HEK293 (cell line): Measurements from ENCODE around the gene ERBB2.

Experiments used
- BCL11B ChIP-seq: fragments of 450-650 bp; formaldehyde crosslinking; IDR thresholded peaks from 2 replicates; pipeline ENCODE4 v1.5.1; 2016; ENCODE audit warnings: low read depth, missing biosample characterization, missing genetic modification characterization
- GLIS2 ChIP-seq: fragments of 450-650 bp; formaldehyde crosslinking; IDR thresholded peaks from 2 replicates; pipeline ENCODE4 v1.5.1; 2016; ENCODE audit warnings: missing biosample characterization, missing genetic modification characterization
- HOXA7 ChIP-seq: sonication (generic); formaldehyde crosslinking; IDR thresholded peaks from 2 replicates; pipeline ENCODE4 v1.8.1; 2022; ENCODE audit warnings: missing genetic modification reagents, borderline replicate concordance
- IKZF3 ChIP-seq: fragments of 450-650 bp; IDR thresholded peaks from 2 replicates; pipeline ENCODE4 v1.5.0; 2018; ENCODE audit warnings: missing biosample characterization, mild to moderate bottlenecking, missing genetic modification characterization, moderate library complexity
- KLF7 ChIP-seq: fragments of 450-650 bp; formaldehyde crosslinking; IDR thresholded peaks from 2 replicates; pipeline ENCODE4 v1.5.1; 2016; ENCODE audit warnings: missing biosample characterization, missing genetic modification characterization, borderline replicate concordance
- KLF9 ChIP-seq: fragments of 450-650 bp; formaldehyde crosslinking; IDR thresholded peaks from 2 replicates; pipeline ENCODE4 v1.5.1; 2016; ENCODE audit warnings: missing biosample characterization, missing genetic modification characterization, low read depth
- MEIS1 ChIP-seq: sonication (generic); formaldehyde crosslinking; IDR thresholded peaks from 2 replicates; pipeline ENCODE4 v1.8.1; 2022; ENCODE audit warnings: missing genetic modification reagents, mild to moderate bottlenecking, borderline replicate concordance
- OVOL3 ChIP-seq: fragments of 450-650 bp; formaldehyde crosslinking; IDR thresholded peaks from 2 replicates; pipeline ENCODE4 v1.5.1; 2016; ENCODE audit warnings: missing biosample characterization, missing genetic modification characterization
- PRDM1 ChIP-seq: fragments of 450-650 bp; formaldehyde crosslinking; IDR thresholded peaks from 2 replicates; pipeline ENCODE4; 2016; ENCODE audit warnings: missing biosample characterization, missing genetic modification characterization
- SETDB1 ChIP-seq: IDR thresholded peaks from one replicate; pipeline ENCODE4 v1.6.1; 2017; ENCODE audit warnings: mild to moderate bottlenecking, low read length, moderate library complexity, mixed read lengths; ENCODE audit not compliant: insufficient read length
- YY1 ChIP-seq: fragments of 450-650 bp; formaldehyde crosslinking; IDR thresholded peaks from 2 replicates; pipeline ENCODE4 v1.5.1; 2018; ENCODE audit warnings: missing biosample characterization, missing genetic modification characterization
- ZBTB10 ChIP-seq: fragments of 450-650 bp; formaldehyde crosslinking; IDR thresholded peaks from 2 replicates; pipeline ENCODE4 v1.5.1; 2016; ENCODE audit warnings: missing biosample characterization, missing genetic modification characterization
- ZBTB17 ChIP-seq: fragments of 450-650 bp; formaldehyde crosslinking; IDR thresholded peaks from 2 replicates; pipeline ENCODE4 v1.5.1; 2016; ENCODE audit warnings: missing biosample characterization, missing genetic modification characterization
- ZBTB20 ChIP-seq: fragments of 450-650 bp; formaldehyde crosslinking; IDR thresholded peaks from 2 replicates; pipeline ENCODE4 v1.5.1; 2016; ENCODE audit warnings: missing biosample characterization, missing genetic modification characterization
- ZBTB7A ChIP-seq: fragments of 450-650 bp; formaldehyde crosslinking; IDR thresholded peaks from 2 replicates; pipeline ENCODE4 v1.5.1; 2016; ENCODE audit warnings: low read depth, missing biosample characterization, missing genetic modification characterization
- ZFP41 ChIP-seq: fragments of 450-650 bp; formaldehyde crosslinking; IDR thresholded peaks from 2 replicates; pipeline ENCODE4 v1.5.1; 2016; ENCODE audit warnings: missing biosample characterization, missing genetic modification characterization, borderline replicate concordance
- ZFP69B ChIP-seq: fragments of 450-650 bp; formaldehyde crosslinking; IDR thresholded peaks from 2 replicates; pipeline ENCODE4 v1.5.1; 2016; ENCODE audit warnings: missing biosample characterization, missing genetic modification characterization
- ZNF10 ChIP-seq: fragments of 450-650 bp; formaldehyde crosslinking; IDR thresholded peaks from 2 replicates; pipeline ENCODE4 v1.5.1; 2017; ENCODE audit warnings: missing biosample characterization, missing genetic modification characterization
- ZNF133 ChIP-seq: fragments of 450-650 bp; formaldehyde crosslinking; IDR thresholded peaks from 2 replicates; pipeline ENCODE4 v1.5.1; 2016; ENCODE audit warnings: missing biosample characterization, missing genetic modification characterization
- ZNF157 ChIP-seq: fragments of 450-650 bp; formaldehyde crosslinking; IDR thresholded peaks from 2 replicates; pipeline ENCODE4 v1.5.1; 2016; ENCODE audit warnings: missing biosample characterization, missing genetic modification characterization
- ZNF184 ChIP-seq: fragments of 450-650 bp; IDR thresholded peaks from 2 replicates; pipeline ENCODE4 v1.5.1; 2018; ENCODE audit warnings: missing biosample characterization, mild to moderate bottlenecking, missing genetic modification characterization
- ZNF2 ChIP-seq: fragments of 450-650 bp; formaldehyde crosslinking; IDR thresholded peaks from 2 replicates; pipeline ENCODE4 v1.5.1; 2016; ENCODE audit warnings: missing biosample characterization, missing genetic modification characterization
- ZNF23 ChIP-seq: fragments of 450-650 bp; formaldehyde crosslinking; IDR thresholded peaks from 2 replicates; pipeline ENCODE4 v1.5.1; 2016; ENCODE audit warnings: missing biosample characterization, missing genetic modification characterization, borderline replicate concordance
- ZNF311 ChIP-seq: fragments of 450-650 bp; formaldehyde crosslinking; IDR thresholded peaks from 2 replicates; pipeline ENCODE4 v1.5.1; 2017; ENCODE audit warnings: missing biosample characterization, missing genetic modification characterization, borderline replicate concordance
- ZNF341 ChIP-seq: fragments of 450-650 bp; formaldehyde crosslinking; IDR thresholded peaks from 2 replicates; pipeline ENCODE4; 2016; ENCODE audit warnings: low read depth, missing biosample characterization, missing genetic modification characterization
- ZNF391 ChIP-seq: fragments of 450-650 bp; formaldehyde crosslinking; IDR thresholded peaks from 2 replicates; pipeline ENCODE4 v1.5.1; 2016; ENCODE audit warnings: low read depth, missing biosample characterization, missing genetic modification characterization, borderline replicate concordance
- ZNF423 ChIP-seq: fragments of 450-650 bp; formaldehyde crosslinking; IDR thresholded peaks from 2 replicates; pipeline ENCODE4 v1.5.1; 2016; ENCODE audit warnings: missing biosample characterization, missing genetic modification characterization
- ZNF555 ChIP-seq: fragments of 450-650 bp; formaldehyde crosslinking; conservative IDR thresholded peaks from 2 replicates; pipeline ENCODE4 v1.5.1; 2017; ENCODE audit warnings: missing biosample characterization, mild to moderate bottlenecking, missing genetic modification characterization, inconsistent platforms
- ZNF610 ChIP-seq: fragments of 450-650 bp; formaldehyde crosslinking; IDR thresholded peaks from 2 replicates; pipeline ENCODE4 v1.5.1; 2016; ENCODE audit warnings: missing biosample characterization, missing genetic modification characterization, borderline replicate concordance
- ZNF621 ChIP-seq: fragments of 450-650 bp; formaldehyde crosslinking; IDR thresholded peaks from 2 replicates; pipeline ENCODE4 v1.5.1; 2017; ENCODE audit warnings: missing biosample characterization, missing genetic modification characterization
- ZNF626 ChIP-seq: fragments of 450-650 bp; sonication (Bioruptor Pico); formaldehyde crosslinking; IDR thresholded peaks from 2 replicates; pipeline ENCODE4 v1.5.1; 2018; ENCODE audit warnings: missing biosample characterization, missing genetic modification characterization, inconsistent platforms
- ZNF629 ChIP-seq: fragments of 450-650 bp; formaldehyde crosslinking; IDR thresholded peaks from 2 replicates; pipeline ENCODE4 v1.5.1; 2017; ENCODE audit warnings: missing biosample characterization, missing genetic modification characterization
- ZNF701 ChIP-seq: fragments of 450-650 bp; formaldehyde crosslinking; IDR thresholded peaks from 2 replicates; pipeline ENCODE4 v1.5.1; 2016; ENCODE audit warnings: missing biosample characterization, missing genetic modification characterization
- ZNF747 ChIP-seq: fragments of 450-650 bp; formaldehyde crosslinking; IDR thresholded peaks from 2 replicates; pipeline ENCODE4 v1.5.1; 2016; ENCODE audit warnings: missing biosample characterization, missing genetic modification characterization
- ZNF776 ChIP-seq: fragments of 450-650 bp; formaldehyde crosslinking; IDR thresholded peaks from 2 replicates; pipeline ENCODE4 v1.5.0; 2017; ENCODE audit warnings: missing biosample characterization, missing genetic modification characterization, borderline replicate concordance
- ZNF777 ChIP-seq: fragments of 450-650 bp; formaldehyde crosslinking; IDR thresholded peaks from 2 replicates; pipeline ENCODE4 v1.5.1; 2017; ENCODE audit warnings: missing biosample characterization, missing genetic modification characterization, borderline replicate concordance
- ZNF791 ChIP-seq: fragments of 450-650 bp; formaldehyde crosslinking; IDR thresholded peaks from 2 replicates; pipeline ENCODE4 v1.5.1; 2016; ENCODE audit warnings: missing biosample characterization, missing genetic modification characterization
- ZNF792 ChIP-seq: fragments of 450-650 bp; formaldehyde crosslinking; IDR thresholded peaks from 2 replicates; pipeline ENCODE4 v1.5.1; 2016; ENCODE audit warnings: missing biosample characterization, missing genetic modification characterization
- ZNF837 ChIP-seq: fragments of 450-650 bp; formaldehyde crosslinking; IDR thresholded peaks from 2 replicates; pipeline ENCODE4 v1.5.1; 2016; ENCODE audit warnings: missing biosample characterization, missing genetic modification characterization
- ZSCAN4 ChIP-seq: fragments of 450-650 bp; formaldehyde crosslinking; IDR thresholded peaks from 2 replicates; pipeline ENCODE4 v1.5.1; 2017; ENCODE audit warnings: missing biosample characterization, missing genetic modification characterization

Gene ERBB2

GRCh38 chr17:39730095-39730921, 30.4 kb downstream of the ERBB2 start, which contains the start of gene MIEN1 (continued):
- TF ChIP-seq ZBTB10 (tag by site-specific recombination): peak; percentile 84
- TF ChIP-seq ZNF341 (tag by site-specific recombination): no peak
- no peak for TF ChIP-seq IKZF3
- no peak for TF ChIP-seq HOXA7 (CRISPR knock-in tag)
- peak; percentile 33; the same call in 1 of the 2 replicates for TF ChIP-seq ZBTB20 (tag by site-specific recombination)
- no peak for TF ChIP-seq ZNF10 (tag by site-specific recombination)
- no peak for TF ChIP-seq ZNF555 (tag by site-specific recombination)
- peak; percentile 78 for TF ChIP-seq ZBTB17 (tag by site-specific recombination)
- TF ChIP-seq ZBTB7A (tag by site-specific recombination): peak; percentile 88; the same call in 1 of the 2 replicates
- peak; percentile 79 for TF ChIP-seq ZNF610 (tag by site-specific recombination)
- no peak for TF ChIP-seq ZSCAN4
- TF ChIP-seq ZNF701 (tag by site-specific recombination): no peak
- TF ChIP-seq KLF7 (tag by site-specific recombination): no peak
- TF ChIP-seq KLF9 (tag by site-specific recombination): peak; percentile 82
- TF ChIP-seq ZNF184 (tag by site-specific recombination): no peak
- TF ChIP-seq ZNF157 (tag by site-specific recombination): no peak
- no peak for TF ChIP-seq ZFP41 (tag by site-specific recombination)
- TF ChIP-seq ZNF792 (tag by site-specific recombination): no peak
- TF ChIP-seq SETDB1: no peak
- no peak for TF ChIP-seq ZNF621
- no peak for TF ChIP-seq ZNF23 (tag by site-specific recombination)
- TF ChIP-seq ZNF629 (tag by site-specific recombination): peak; percentile 60; the same call in 1 of the 2 replicates
- TF ChIP-seq PRDM1 (tag by site-specific recombination): 0 out of 2 replicates have a peak, but pooled peaks have one; percentile 17
- TF ChIP-seq ZNF391 (tag by site-specific recombination): peak; percentile 84; the same call in 1 of the 2 replicates
- TF ChIP-seq ZNF776 (tag by site-specific recombination): no peak
- TF ChIP-seq ZNF2 (tag by site-specific recombination): 0 out of 2 replicates have a peak, but pooled peaks have one; percentile 39
- peak; percentile 9; the same call in 1 of the 2 replicates for TF ChIP-seq OVOL3
- peak; percentile 90 for TF ChIP-seq ZFP69B (tag by site-specific recombination)
- TF ChIP-seq BCL11B (tag by site-specific recombination): peak; percentile 49; the same call in 1 of the 2 replicates
- TF ChIP-seq ZNF133 (tag by site-specific recombination): no peak
- TF ChIP-seq ZNF311 (tag by site-specific recombination): no peak
- no peak for TF ChIP-seq YY1 (tag by site-specific recombination)
- no peak for TF ChIP-seq ZNF423
- no peak for TF ChIP-seq ZNF837
- TF ChIP-seq MEIS1 (CRISPR knock-in tag): no peak
- no peak for TF ChIP-seq ZNF777 (tag by site-specific recombination)
- TF ChIP-seq GLIS2 (tag by site-specific recombination): peak; percentile 86
- no peak for TF ChIP-seq ZNF626 (tag by site-specific recombination)
- TF ChIP-seq ZNF747: no peak
- TF ChIP-seq ZNF791 (tag by site-specific recombination): no peak
